GM12878 (cell line): ENCODE data around the gene GALE. TPM values are rescaled to one million over a fixed set of nuclear protein-coding genes. Genes with fewer than 3 reads are reported as not detected.
A peak's percentile ranks its signal among the peaks of the same experiment; 100 is the strongest.

Experiments used
- BRCA1 ChIP-seq: IDR thresholded peaks from 2 replicates; pipeline ENCODE4 v1.6.1; 2011; ENCODE audit warnings: low read depth, low read length, improper control_type of control experiment
- E2F8 ChIP-seq: fragments of 450-650 bp; IDR thresholded peaks from 2 replicates; pipeline ENCODE4 v1.6.1; 2018; ENCODE audit warnings: mild to moderate bottlenecking, low read depth, moderate library complexity; ENCODE audit not compliant: partially characterized antibody
- ELK1 ChIP-seq: IDR thresholded peaks from 2 replicates; pipeline ENCODE4 v1.6.1; 2012; ENCODE audit warnings: low read depth, low read length, improper control_type of control experiment
- ESRRA ChIP-seq: IDR thresholded peaks from 2 replicates; pipeline ENCODE4 v1.6.1; 2012; ENCODE audit warnings: mild to moderate bottlenecking, low read length, improper control_type of control experiment
- EZH2 ChIP-seq: IDR thresholded peaks from 2 replicates; pipeline ENCODE4 v1.6.1; 2012; ENCODE audit warnings: low read depth, mild to moderate bottlenecking, control low read depth, inconsistent platforms, low read length, borderline replicate concordance; ENCODE audit not compliant: control insufficient read depth
- HCFC1 ChIP-seq: fragments of 150-350 bp; IDR thresholded peaks from 2 replicates; pipeline ENCODE4 v1.6.1; 2014; ENCODE audit warnings: low read length
- HDAC6 ChIP-seq: fragments of 200-600 bp; sonication (generic); IDR thresholded peaks from one replicate; pipeline ENCODE4 v1.8.0; 2017; ENCODE audit warnings: antibody characterized with exemption; ENCODE audit not compliant: unreplicated experiment
- HSF1 ChIP-seq: fragments of 150-350 bp; IDR thresholded peaks from 2 replicates; pipeline ENCODE4 v1.6.1; 2014; ENCODE audit warnings: mild to moderate bottlenecking, low read depth, low read length
- IRF5 ChIP-seq: fragments of 450-650 bp; IDR thresholded peaks from 2 replicates; pipeline ENCODE4 v1.6.1; 2017; ENCODE audit warnings: borderline replicate concordance
- KAT2A ChIP-seq: conservative IDR thresholded peaks from 2 replicates; pipeline ENCODE4 v1.6.1; 2011; ENCODE audit warnings: low read depth, low read length; ENCODE audit not compliant: control insufficient read depth
- KLF5 ChIP-seq: fragments of 450-650 bp; IDR thresholded peaks from 2 replicates; pipeline ENCODE4 v1.6.1; 2014; ENCODE audit warnings: mild to moderate bottlenecking; ENCODE audit not compliant: partially characterized antibody
- MTA2 ChIP-seq: fragments of 450-650 bp; IDR thresholded peaks from 2 replicates; pipeline ENCODE4 v1.6.1; 2016; ENCODE audit warnings: low read depth, mild to moderate bottlenecking, moderate library complexity
- MYB ChIP-seq: fragments of 150-350 bp; IDR thresholded peaks from 2 replicates; pipeline ENCODE4 v1.6.1; 2014; ENCODE audit warnings: mild to moderate bottlenecking, low read depth, low read length, borderline replicate concordance
- PAX5 ChIP-seq: IDR thresholded peaks from 2 replicates; pipeline ENCODE4 v1.6.1; 2011; ENCODE audit warnings: low read depth, low read length, borderline replicate concordance
- POLR2A ChIP-seq: IDR thresholded peaks from 2 replicates; pipeline ENCODE4 v1.6.1; 2011; ENCODE audit warnings: low read depth, mild to moderate bottlenecking, low read length
- POU2F2 ChIP-seq: IDR thresholded peaks from 3 replicates; pipeline ENCODE4 v1.6.1; 2011; ENCODE audit warnings: low read depth, mild to moderate bottlenecking, low read length, borderline replicate concordance
- RFX5 ChIP-seq: IDR thresholded peaks from 2 replicates; pipeline ENCODE4 v1.6.1; 2011; ENCODE audit warnings: low read depth, low read length, improper control_type of control experiment
- SMARCA5 ChIP-seq: fragments of 450-650 bp; IDR thresholded peaks from 2 replicates; pipeline ENCODE4 v1.6.1; 2017; ENCODE audit warnings: mild to moderate bottlenecking
- SREBF2 ChIP-seq: IDR thresholded peaks from 2 replicates; pipeline ENCODE4 v1.6.1; 2012; ENCODE audit warnings: mild to moderate bottlenecking, low read length
- STAT3 ChIP-seq: IDR thresholded peaks from 2 replicates; pipeline ENCODE4 v1.6.1; 2011; ENCODE audit warnings: low read depth, low read length, improper control_type of control experiment
- TCF7 ChIP-seq: IDR thresholded peaks from 2 replicates; pipeline ENCODE4 v1.6.1; 2014; ENCODE audit warnings: antibody characterized with exemption, borderline replicate concordance
- ZBTB33 ChIP-seq: fragments of 450-650 bp; IDR thresholded peaks from 2 replicates; pipeline ENCODE4 v1.6.1; 2017; ENCODE audit warnings: mild to moderate bottlenecking
- ZNF622 ChIP-seq: fragments of 450-650 bp; IDR thresholded peaks from 2 replicates; pipeline ENCODE4 v1.6.1; 2017; ENCODE audit warnings: mild to moderate bottlenecking, inconsistent platforms
- polyA plus RNA-seq, 11 experiments: library from polyadenylated mRNA; depleted of rRNA in 4 of 11; unstranded in 6 of 11; stranded (reverse) in 5 of 11; fragments of >200 nt; fragmentation: Nextera tagmentation in 4 of 11; fragmentation: Illumina TruSeq in 1 of 11; extraction: Ambion mirVana in 4 of 11; extraction: Trizol in 1 of 11; gene quantifications; 1 replicate in 1 of 11; 2 replicates in 10 of 11; pipeline versions ENCODE4 v1.2.1 to v1.2.3, GENCODE V29; 2011 to 2016; ENCODE audit warnings: inconsistent platforms in 2 of 11, missing spikeins in 2 of 11, low read depth in 1 of 11
- total RNA-seq, 4 experiments: library from RNA; depleted of rRNA in 3 of 4; stranded (reverse); fragments of >200 nt in 3 of 4; fragmentation: Illumina TruSeq in 1 of 4; extraction: Trizol in 1 of 4; gene quantifications; 2 replicates each; pipeline versions ENCODE4 v1.2.1 to v1.2.3, GENCODE V29; 2013 to 2021

GALE gene
- total and polyA plus RNA-seq, 10 of the 15 experiments (the other 5 are each of a cell fraction or from before 2014, with no cell fraction given), result 4.2 to 93.7 (median 40.4) TPM

- no peak for TF ChIP-seq E2F8
- TF ChIP-seq ELK1, result no peak
- TF ChIP-seq PAX5, result peak; percentile 52; the same call in 1 of the 2 replicates
- TF ChIP-seq STAT3, result no peak
- TF ChIP-seq ESRRA, result no peak
- no peak for TF ChIP-seq RFX5
- no peak for TF ChIP-seq POU2F2
- TF ChIP-seq EZH2, result no peak
- no peak for TF ChIP-seq HSF1
- TF ChIP-seq ZBTB33, result no peak
- TF ChIP-seq SREBF2, result no peak
- TF ChIP-seq IRF5, result no peak
- TF ChIP-seq HDAC6, result no peak
- TF ChIP-seq KLF5, result no peak
- no peak for TF ChIP-seq KAT2A
- TF ChIP-seq HCFC1, result peak; percentile 46
- TF ChIP-seq MTA2, result no peak
- TF ChIP-seq TCF7, result no peak
- TF ChIP-seq MYB, result no peak
- no peak for TF ChIP-seq ZNF622
- peak; percentile 98 for TF ChIP-seq POLR2A
- TF ChIP-seq BRCA1, result no peak
- 0 out of 2 replicates have a peak, but pooled peaks have one; percentile 33 for TF ChIP-seq SMARCA5
These were observed 22.4 kb downstream of the GALE start, which contains the start of gene PITHD1 (continued) for GRCh38 chr1:23777979-23778814.
